B cell (primary cell): ENCODE data around the gene XIRP2.

Experiments
- CTCF ChIP-seq: fragments of 200-600 bp; IDR thresholded peaks from one replicate; pipeline ENCODE4 v1.8.0; 2022; ENCODE audit warnings: antibody characterized with exemption, mild to moderate bottlenecking
- EZH2 ChIP-seq: IDR thresholded peaks from 2 replicates; pipeline ENCODE4 v1.6.1; 2012; ENCODE audit warnings: borderline replicate concordance, low read depth, mild to moderate bottlenecking, moderate library complexity, low read length; ENCODE audit not compliant: insufficient read depth, poor library complexity, severe bottlenecking

- no peak for TF ChIP-seq CTCF
- TF ChIP-seq EZH2 = no peak
These were observed 56.6 kb downstream of the XIRP2 start for GRCh38 chr2:166944909-166945308.
